ENCODE measurements around the gene RNF144A. TPM values are rescaled to one million over a fixed set of nuclear protein-coding genes. Genes with fewer than 3 reads are reported as not detected.

Gene RNF144A
- total and polyA plus RNA-seq, 2 of the 13 experiments (the other 11 are each of a cell fraction or from before 2014, with no cell fraction given), result 13.9 to 16.5 TPM

DNA sequence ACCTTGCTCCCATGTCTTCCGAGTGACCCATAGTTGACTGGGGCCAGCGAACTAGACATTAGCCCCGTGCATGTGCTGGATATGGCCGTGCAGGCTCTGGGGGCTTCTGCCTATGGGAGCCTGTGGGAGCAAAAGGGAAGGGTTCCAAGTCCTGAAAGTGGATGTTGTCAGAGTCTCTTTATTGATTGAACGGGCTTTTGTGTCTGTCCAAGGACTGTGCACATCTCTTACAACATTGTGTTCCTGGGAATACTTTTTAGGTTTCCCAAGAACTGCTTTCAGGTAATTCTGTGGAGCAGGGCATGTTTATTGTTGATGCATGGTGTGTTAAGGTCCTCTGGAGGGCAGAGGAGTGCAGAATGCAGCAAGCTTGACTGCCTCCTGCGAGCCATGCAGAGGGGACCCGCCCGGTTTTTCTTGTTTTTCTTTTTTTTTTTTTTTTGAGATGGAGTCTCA, 5.0 kb downstream of the RNF144A start (continued):
- no peak for TF ChIP-seq ZNF781 (CRISPR knock-in tag; IDR thresholded peaks at IDR 0.05; ENCODE audit: borderline replicate concordance, not compliant biosample characterization)
- 0 out of 2 replicates have a peak, but pooled peaks have one; percentile 59 for TF ChIP-seq NFIC (IDR thresholded peaks at IDR 0.05; ENCODE audit: low read length)
- TF ChIP-seq ZNF225 (CRISPR knock-in tag; IDR thresholded peaks at IDR 0.05), result no peak
- TF ChIP-seq RXRB (CRISPR knock-in tag; IDR thresholded peaks at IDR 0.05; ENCODE audit: borderline replicate concordance), result peak; percentile 71
- TF ChIP-seq ZNF12 (CRISPR knock-in tag; IDR thresholded peaks at IDR 0.05), result 0 out of 2 replicates have a peak, but pooled peaks have one; percentile 51
- no peak for TF ChIP-seq ZNF883 (CRISPR knock-in tag; IDR thresholded peaks at IDR 0.05; ENCODE audit: not compliant biosample characterization)
- peak; percentile 2 for TF ChIP-seq U2AF1 (optimal IDR thresholded peaks at IDR 0.05; ENCODE audit: low read depth, low read length)
- no peak for TF ChIP-seq ZBTB7B (CRISPR knock-in tag; IDR thresholded peaks at IDR 0.05)
- TF ChIP-seq NFKBIZ (CRISPR knock-in tag; IDR thresholded peaks at IDR 0.05), result no peak

DNA sequence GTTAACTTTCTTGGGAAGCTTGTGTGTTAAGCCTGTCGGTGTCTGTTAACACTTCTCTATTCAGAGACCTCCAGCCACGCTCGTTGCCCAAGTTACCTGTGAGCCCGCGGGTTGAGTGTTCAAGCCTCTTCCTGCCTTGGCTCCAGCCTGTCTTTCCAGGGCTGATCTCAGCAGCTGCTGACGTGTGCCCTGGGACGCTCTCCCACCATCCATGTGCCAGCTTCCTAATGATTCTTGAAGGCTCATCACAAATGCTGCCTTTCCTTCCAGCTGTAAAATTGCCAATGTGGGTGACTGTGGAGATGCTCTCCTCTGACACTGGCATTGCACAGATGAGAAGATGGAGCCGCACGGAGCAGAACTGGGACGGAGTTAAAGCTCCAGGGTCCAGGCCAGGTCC, 6.1 kb downstream of the RNF144A start:
- H3K9ac ChIP-seq (ENCODE audit: insufficient read depth, low read depth, low read length), result no peak overlapping the region
- ATAC-seq (no peak), DNase-seq (ENCODE audit: low spot score) (no peak), FAIRE-seq (no peak)
- peaks cover 69% of the 10 kb centered on the region for H3K4me1 ChIP-seq (ENCODE audit: insufficient read depth, low read length)
- H3K27ac ChIP-seq (ENCODE audit: extremely low read length, insufficient read depth, low read length), result no peak overlapping the region
- no TSS peak for BruUV-seq (replicated peaks)
- H3K79me2 ChIP-seq (ENCODE audit: insufficient read depth, low read length), result peaks cover 24% of the 10 kb centered on the region
- 0 out of 2 replicates have a peak, but pooled peaks have one; percentile 24 for TF ChIP-seq ZNF572 (CRISPR knock-in tag; IDR thresholded peaks at IDR 0.05)
- TF ChIP-seq ZNF713 (CRISPR knock-in tag; IDR thresholded peaks at IDR 0.05), result no peak
- intact Hi-C loops (cut with micrococcal nuclease; ENCODE audit: unreplicated experiment) (loop anchor here (5.0 kb wide), 2 partner anchors 34 to 159 kb away; no protein-coding TSS in a partner anchor), in situ Hi-C loops (cut with HindIII; ENCODE audit: extremely low pct_ligation_motif_present, low pct_unique_long_range_greater_than_20kb) (no loop called here)
- CTCF ChIA-PET (ENCODE audit: low intra/inter-chr PET ratio, low total read pairs), result no interaction called here
- 90% methylated on average over 10 of the region's 10 CpGs for WGBS (ENCODE audit: low lambda C conversion rate)
- no peaks in the 10 kb centered on the region for H3K27me3 ChIP-seq (ENCODE audit: control insufficient read depth in 1 of 2, insufficient read depth in 2 of 2, low read length in 2 of 2)
- H3K9me3 ChIP-seq (ENCODE audit: low read length), result no peaks in the 10 kb centered on the region
- H3K4me2 ChIP-seq (ENCODE audit: low read depth, low read length), result no peak overlapping the region
- POLR2A ChIA-PET, result no interaction called here
- no peak overlapping the region for H2AFZ ChIP-seq (ENCODE audit: low read length)
- no peaks in the 10 kb centered on the region; a peak in 2 of 5 replicates for H3K36me3 ChIP-seq (replicated peaks in 1 of 2; ENCODE audit: control insufficient read depth in 1 of 2, insufficient read depth in 2 of 2, low read length in 2 of 2)
- no peak overlapping the region for H3K4me3 ChIP-seq (replicated peaks in 1 of 3; ENCODE audit: insufficient read depth in 1 of 3, low read depth in 2 of 3, low read length in 3 of 3)
- peaks cover 15% of the 10 kb centered on the region for H4K20me1 ChIP-seq (ENCODE audit: insufficient read depth, low read length)

Data from HepG2 (cell line).